CD4-positive, alpha-beta T cell treated with Interleukin-17A for 1 hour (primary cell): ENCODE measurements around the gene BCS1L.
A peak's percentile ranks its signal among the peaks of the same experiment; 100 is the strongest.

Experiments
- DNase-seq: peaks from one replicate; pipeline ENCODE4 v3.0.0-alpha.2; 2020

Gene BCS1L

GRCh38 chr2:218662377-218662776, 2.9 kb downstream of the BCS1L start:
- no peak for DNase-seq

- no peak for DNase-seq
Observed at GRCh38 chr2:218662827-218663226, 3.3 kb downstream of the BCS1L start.

GRCh38 chr2:218663901-218664300, 4.4 kb downstream of the BCS1L start:
- DNase-seq, result no peak

- DNase-seq, result no peak
Observed at GRCh38 chr2:218664653-218665052, 5.2 kb downstream of the BCS1L start.

- DNase-seq, result peak; percentile 1
Observed at GRCh38 chr2:218671097-218671653, 11.7 kb downstream of the BCS1L start.

- peak; percentile 85 for DNase-seq
Observed at GRCh38 chr2:218671654-218672566, 12.4 kb downstream of the BCS1L start, which contains the start of the genes RNF25 and STK36. Gene RNF25, minus strand, starts transcription at chr2:218672002. Its CDS starts 32 bp downstream, at chr2:218671970. Gene STK36, plus strand, starts transcription at chr2:218672086. Its CDS starts 744 bp downstream, at chr2:218672830.

- DNase-seq, result no peak
Observed at GRCh38 chr2:218679119-218679518, 19.6 kb downstream of the BCS1L start.

- no peak for DNase-seq
Observed at GRCh38 chr2:218680061-218680460, 20.6 kb downstream of the BCS1L start.

GRCh38 chr2:218687400-218688060, 28.0 kb downstream of the BCS1L start:
- peak; percentile 61 for DNase-seq

GRCh38 chr2:218691234-218691633, 31.8 kb downstream of the BCS1L start:
- DNase-seq, result no peak

- DNase-seq, result no peak
Observed at GRCh38 chr2:218694405-218695145, 35.1 kb downstream of the BCS1L start.

GRCh38 chr2:218698885-218699284, 39.4 kb downstream of the BCS1L start:
- no peak for DNase-seq

GRCh38 chr2:218701806-218702205, 42.3 kb downstream of the BCS1L start:
- DNase-seq, result no peak

GRCh38 chr2:218703341-218703740, 43.9 kb downstream of the BCS1L start:
- no peak for DNase-seq

GRCh38 chr2:218708086-218708485, 48.6 kb downstream of the BCS1L start:
- no peak for DNase-seq

- DNase-seq, result no peak
Observed at GRCh38 chr2:218709908-218710307, 50.4 kb downstream of the BCS1L start.

- no peak for DNase-seq
Observed at GRCh38 chr2:218710334-218710686, 50.8 kb downstream of the BCS1L start.

- DNase-seq, result peak; percentile 98
Observed at GRCh38 chr2:218710687-218711549, 51.4 kb downstream of the BCS1L start, which contains the start of gene TTLL4. Gene TTLL4, plus strand, starts transcription at chr2:218710835. Its CDS starts 26,842 bp downstream, at chr2:218737677.

- DNase-seq, result no peak
Observed at GRCh38 chr2:218711550-218711929, 52.1 kb downstream of the BCS1L start.
